Common myeloid progenitor, CD34-positive (primary cell): ENCODE data around the gene HGD. TPM values are rescaled to one million over a fixed set of nuclear protein-coding genes. Genes with fewer than 3 reads are reported as not detected.
"Not testable (repeated sequence)": the region's sequence is repeated elsewhere in the genome, so short reads cannot be mapped to it uniquely, and the experiment has no call there.

Source experiments
- CTCF ChIA-PET: fragments of 350-600 bp; sonication (Branson Sonifier 250); formaldehyde crosslinking; loops from one replicate; lab custom pipeline; 2021; ENCODE audit warnings: antibody characterized with exemption; lab: Charles Lee
- POLR2A ChIA-PET: fragments of 350-600 bp; sonication (Branson Sonifier 250); formaldehyde crosslinking; loops from one replicate; lab custom pipeline; 2021; ENCODE audit warnings: antibody characterized with exemption; lab: Charles Lee
- DNase-seq, 3 donors: peaks; one replicate each; pipeline versions ENCODE4 v3.0.0 to v3.0.0-alpha.2; 2013
- H3K27ac ChIP-seq, 2 experiments: 1 replicate in 1 of 2; 2 replicates in 1 of 2; pipeline ENCODE4 v1.7.0; 2013; ENCODE audit warnings: inconsistent platforms in 2 of 2, low read length in 2 of 2, mild to moderate bottlenecking in 2 of 2, low read depth in 1 of 2, moderate library complexity in 1 of 2; ENCODE audit not compliant: severe bottlenecking in 2 of 2, insufficient read depth in 1 of 2, poor library complexity in 1 of 2
- H3K27me3 ChIP-seq, 5 experiments: replicated peaks in 2 of 5; 1 replicate in 3 of 5; 2 replicates in 2 of 5; pipeline versions ENCODE4 v1.6.1 to v1.7.0; 2013; ENCODE audit warnings: low read length in 4 of 5, mild to moderate bottlenecking in 2 of 5, moderate library complexity in 2 of 5, inconsistent platforms in 1 of 5; ENCODE audit not compliant: insufficient read depth in 5 of 5, control insufficient read depth in 4 of 5
- H3K36me3 ChIP-seq, 4 experiments: 1 replicate in 2 of 4; 2 replicates in 2 of 4; pipeline versions ENCODE4 v1.6.1 to v1.7.0; 2013; ENCODE audit warnings: low read length in 3 of 4, control low read depth in 1 of 4, mild to moderate bottlenecking in 1 of 4; ENCODE audit not compliant: control insufficient read depth in 4 of 4, insufficient read depth in 4 of 4
- H3K4me1 ChIP-seq, 4 experiments: 1 replicate in 3 of 4; 2 replicates in 1 of 4; pipeline versions ENCODE4 v1.6.1 to v1.7.1; 2013; ENCODE audit warnings: low read length in 3 of 4, mild to moderate bottlenecking in 3 of 4, control low read depth in 1 of 4, inconsistent platforms in 1 of 4, moderate library complexity in 1 of 4; ENCODE audit not compliant: control insufficient read depth in 4 of 4, insufficient read depth in 4 of 4; ENCODE audit errors: control extremely low read depth in 1 of 4
- H3K4me3 ChIP-seq, 7 experiments: 1 replicate in 4 of 7; 2 replicates in 3 of 7; pipeline versions ENCODE4 v1.5.1 to v1.7.0; 2013; ENCODE audit warnings: mild to moderate bottlenecking in 7 of 7, low read length in 6 of 7, moderate library complexity in 6 of 7, inconsistent platforms in 2 of 7, low read depth in 2 of 7, control low read depth in 1 of 7; ENCODE audit not compliant: insufficient read depth in 4 of 7, control insufficient read depth in 1 of 7; ENCODE audit errors: extremely low read depth in 1 of 7
- H3K9me3 ChIP-seq, 5 experiments: 1 replicate in 4 of 5; 2 replicates in 1 of 5; pipeline versions ENCODE4 v1.6.1 to v1.7.1; 2013; ENCODE audit warnings: low read length in 4 of 5, mild to moderate bottlenecking in 2 of 5, inconsistent platforms in 1 of 5, low read depth in 1 of 5, moderate library complexity in 1 of 5; ENCODE audit not compliant: control insufficient read depth in 4 of 5, insufficient read depth in 2 of 5; ENCODE audit errors: control extremely low read depth in 1 of 5
- WGBS: methylation state at CpG from one replicate; pipeline ENCODE4 v1.1.5; 2013; ENCODE audit not compliant: insufficient coverage; 5-methylcytosine and 5-hydroxymethylcytosine counted together
- polyA plus RNA-seq: library from polyadenylated mRNA; unstranded; fragments of 120-200 nt; gene quantifications from one replicate; pipeline ENCODE4 v1.2.1, GENCODE V29; 2013

HGD gene
- 0.59 TPM for polyA plus RNA-seq

- Histone ChIP-seq H3K36me3 (no peaks in the 10 kb centered on the region), H3K27ac (no peak within 1 kb of the TSS), H3K9me3 (no peaks in the 10 kb centered on the region), H3K4me3 (no peak within 1 kb of the TSS), H3K4me1 (peaks cover 14 to 55% (median 20%) of the 10 kb centered on the region in 4 experiments), H3K27me3 (no peaks in the 10 kb centered on the region)
- DNase-seq = no peak
- 100% methylated on average over 5 of the region's 5 CpGs for WGBS
- POLR2A ChIA-PET = no interaction called here
- CTCF ChIA-PET = interaction anchor here (1.1 to 1.4 kb wide), 2 partner anchors 53 to 123 kb away, joined by 3 read pairs; no protein-coding TSS in a partner anchor
These were observed at the start of gene HGD for GRCh38 chr3:120682095-120682681. HGD (minus strand) TSS chr3:120682239; CDS start chr3:120682111, 128 bp downstream.

GRCh38 chr3:120730576-120731542, 48.8 kb upstream of the HGD start:
- ChIA-PET CTCF (interaction anchor here (0.7 kb wide), 1 partner anchor 12 kb away, joined by 3 read pairs; the partner anchor contains the start of genes GTF2E1 and RABL3), POLR2A (no interaction called here)
- WGBS = 100% methylated on average over 3 of the region's 4 CpGs
- Histone ChIP-seq H3K27me3 (no peaks in the 10 kb centered on the region), H3K9me3 (peaks cover 0 to 2% (median 0%) of the 10 kb centered on the region in 5 experiments), H3K4me3 (no peak overlapping the region), H3K4me1 (no peaks in the 10 kb centered on the region), H3K27ac (no peak overlapping the region), H3K36me3 (peaks cover 2 to 4% (median 2%) of the 10 kb centered on the region in 4 experiments)
- DNase-seq = no peak

GRCh38 chr3:120726791-120727190, 44.8 kb upstream of the HGD start:
- WGBS = no CpG with 5 or more reads among the region's 1 CpG
- POLR2A ChIA-PET = no interaction called here
- no peak overlapping the region for H3K27ac ChIP-seq
- no peaks in the 10 kb centered on the region for H3K4me1 ChIP-seq
- H3K27me3 ChIP-seq = no peaks in the 10 kb centered on the region
- CTCF ChIA-PET = no interaction called here
- peaks cover 2 to 4% (median 2%) of the 10 kb centered on the region in 4 experiments for H3K36me3 ChIP-seq
- H3K9me3 ChIP-seq = no peaks in the 10 kb centered on the region
- no peak for DNase-seq
- no peak overlapping the region for H3K4me3 ChIP-seq

- H3K9me3 ChIP-seq, H3K27me3 ChIP-seq, H3K4me1 ChIP-seq, H3K36me3 ChIP-seq, CTCF ChIA-PET: not testable (repeated sequence)
- Histone ChIP-seq H3K27ac (peak overlapping the region in 1 of 2 experiments; percentile 34), H3K4me3 (peak overlapping the region in 3 of 7 experiments; percentile 14 to 48 (median 46))
- POLR2A ChIA-PET = interaction anchor here (0.6 kb wide), 1 partner anchor 1394 kb away, joined by 3 read pairs; no protein-coding TSS in a partner anchor
- peak in 2 of 3 donors; percentile 43 to 57 for DNase-seq
- 84% methylated on average over 18 of the region's 20 CpGs for WGBS
These were observed 37.3 kb upstream of the HGD start for GRCh38 chr3:120719167-120719834.

GRCh38 chr3:120713262-120713661, 31.2 kb upstream of the HGD start:
- CTCF ChIA-PET = interaction anchor here (0.6 kb wide), 1 partner anchor 95 kb away, joined by 3 read pairs; no protein-coding TSS in a partner anchor
- no peak overlapping the region for H3K27ac ChIP-seq
- DNase-seq = no peak
- POLR2A ChIA-PET = no interaction called here
- no peak overlapping the region for H3K4me3 ChIP-seq
- H3K4me1 ChIP-seq = no peaks in the 10 kb centered on the region
- no peaks in the 10 kb centered on the region for H3K27me3 ChIP-seq
- peaks cover 0 to 4% (median 1%) of the 10 kb centered on the region in 4 experiments for H3K36me3 ChIP-seq
- H3K9me3 ChIP-seq = no peaks in the 10 kb centered on the region

GRCh38 chr3:120710369-120710768, 28.3 kb upstream of the HGD start:
- no peaks in the 10 kb centered on the region for H3K27me3 ChIP-seq
- 86% methylated on average over 1 of the region's 1 CpG for WGBS
- no peak overlapping the region for H3K27ac ChIP-seq
- POLR2A ChIA-PET = no interaction called here
- H3K4me1 ChIP-seq = no peaks in the 10 kb centered on the region
- no peaks in the 10 kb centered on the region for H3K9me3 ChIP-seq
- H3K36me3 ChIP-seq = peaks cover 3 to 7% (median 4%) of the 10 kb centered on the region in 4 experiments
- CTCF ChIA-PET = interaction anchor here (1.0 to 1.6 kb wide), 2 partner anchors 32 to 69 kb away, joined by 3 read pairs; no protein-coding TSS in a partner anchor
- no peak for DNase-seq
- H3K4me3 ChIP-seq = no peak overlapping the region
